B cell (primary cell): ENCODE measurements around the gene ATP13A1. TPM values are rescaled to one million over a fixed set of nuclear protein-coding genes. Genes with fewer than 3 reads are reported as not detected.
"Not testable (repeated sequence)": the region's sequence is repeated elsewhere in the genome, so short reads cannot be mapped to it uniquely, and the experiment has no call there.

Experiments used
- ATAC-seq: fragments of 200-7000 bp; cut with Tn5 transposase; one replicate; pipeline ENCODE4 v1.10.0; 2021; ENCODE audit warnings: low read depth, mild to moderate bottlenecking, moderate number of reproducible peaks, moderate library complexity
- CTCF ChIA-PET: fragments of 350-600 bp; sonication (Branson Sonifier 250); formaldehyde crosslinking; loops from one replicate; lab custom pipeline; 2021; ENCODE audit warnings: antibody characterized with exemption, inconsistent platforms; lab: Charles Lee
- POLR2A ChIA-PET: fragments of 350-600 bp; sonication (Branson Sonifier 250); formaldehyde crosslinking; loops from one replicate; lab custom pipeline; 2021; ENCODE audit warnings: antibody characterized with exemption; lab: Charles Lee
- DNase-seq: peaks from one replicate; pipeline ENCODE4 v3.0.0; 2013
- H2AFZ ChIP-seq: 2 replicates; pipeline ENCODE4 v1.6.1; 2012; ENCODE audit warnings: mild to moderate bottlenecking, low read depth, low read length; ENCODE audit not compliant: insufficient read depth, poor library complexity, severe bottlenecking
- H3K27ac ChIP-seq, 2 donors: 1 replicate in 1 of 2; 2 replicates in 1 of 2; pipeline ENCODE4 v1.5.1; 2012 to 2013; ENCODE audit warnings: low read length in 2 of 2, mild to moderate bottlenecking in 2 of 2, moderate library complexity in 1 of 2
- H3K27me3 ChIP-seq, 4 experiments: fragments of 200-600 bp in 1 of 4; sonication (generic) in 1 of 4; replicated peaks in 1 of 4; 1 replicate in 2 of 4; 2 replicates in 2 of 4; pipeline versions ENCODE4 v1.6.1 to v1.7.0; 2013 to 2016; ENCODE audit warnings: low read length in 3 of 4, mild to moderate bottlenecking in 2 of 4, mixed read lengths in 1 of 4, moderate library complexity in 1 of 4; ENCODE audit not compliant: insufficient read depth in 4 of 4, control insufficient read depth in 3 of 4; ENCODE audit errors: control extremely low read depth in 1 of 4
- H3K36me3 ChIP-seq, 2 experiments: replicated peaks in 1 of 2; 1 replicate in 1 of 2; 2 replicates in 1 of 2; pipeline versions ENCODE4 v1.6.1 to v1.7.1; 2013; ENCODE audit warnings: low read length in 1 of 2; ENCODE audit not compliant: insufficient read depth in 2 of 2, control insufficient read depth in 1 of 2; ENCODE audit errors: control extremely low read depth in 1 of 2, extremely low read depth in 1 of 2
- H3K4me1 ChIP-seq, 2 donors: fragments of 200-600 bp in 1 of 2; sonication (generic) in 1 of 2; 1 replicate in 1 of 2; 2 replicates in 1 of 2; pipeline versions ENCODE4 v1.5.1 to v1.6.1; 2013 to 2017; ENCODE audit warnings: low read length in 2 of 2; ENCODE audit not compliant: control insufficient read depth in 2 of 2, insufficient read depth in 2 of 2
- H3K4me2 ChIP-seq: replicated peaks from 2 replicates; pipeline ENCODE3; 2012; ENCODE audit warnings: mild to moderate bottlenecking, low read depth, low read length; ENCODE audit not compliant: poor library complexity, severe bottlenecking
- H3K4me3 ChIP-seq, 5 experiments: fragments of 200-600 bp in 1 of 5; sonication (generic) in 1 of 5; 1 replicate in 3 of 5; 2 replicates in 2 of 5; pipeline versions ENCODE4 v1.5.1 to v1.7.0; 2011 to 2016; ENCODE audit warnings: low read length in 4 of 5, mild to moderate bottlenecking in 4 of 5, low read depth in 2 of 5, control low read depth in 1 of 5, moderate library complexity in 1 of 5; ENCODE audit not compliant: insufficient read depth in 1 of 5; ENCODE audit errors: control extremely low read depth in 1 of 5, extremely low read depth in 1 of 5
- H3K79me2 ChIP-seq: fragments of 200-600 bp; sonication (generic); one replicate; pipeline ENCODE4 v1.6.0; 2016; ENCODE audit warnings: low read length; ENCODE audit not compliant: control insufficient read depth, insufficient read depth
- H3K9ac ChIP-seq: fragments of 200-600 bp; sonication (generic); 2 replicates; pipeline ENCODE4 v1.6.1; 2017; ENCODE audit warnings: mild to moderate bottlenecking, low read length, moderate library complexity
- H3K9me3 ChIP-seq, 3 donors: one replicate each; pipeline versions ENCODE4 v1.6.1 to v1.7.1; 2013; ENCODE audit warnings: low read length in 2 of 3; ENCODE audit not compliant: control insufficient read depth in 2 of 3, insufficient read depth in 1 of 3; ENCODE audit errors: control extremely low read depth in 1 of 3
- H4K20me1 ChIP-seq: 2 replicates; pipeline ENCODE4 v1.6.0; 2012; ENCODE audit warnings: mild to moderate bottlenecking, low read length; ENCODE audit not compliant: insufficient read depth, control insufficient read depth, poor library complexity, severe bottlenecking
- H3K27ac Mint-ChIP-seq: one replicate; pipeline ENCODE4 v1.8.0; 2021; ENCODE audit warnings: mixed read lengths
- H3K27me3 Mint-ChIP-seq: one replicate; pipeline ENCODE4 v1.8.0; 2021; ENCODE audit warnings: mixed read lengths
- H3K4me1 Mint-ChIP-seq: one replicate; pipeline ENCODE4 v1.8.0; 2021; ENCODE audit warnings: mixed read lengths
- H3K4me3 Mint-ChIP-seq: one replicate; pipeline ENCODE4 v1.8.0; 2021; ENCODE audit warnings: mixed read lengths
- H3K9me3 Mint-ChIP-seq: one replicate; pipeline ENCODE4 v1.8.0; 2022; ENCODE audit warnings: mixed read lengths; ENCODE audit not compliant: insufficient read depth
- EZH2 ChIP-seq: IDR thresholded peaks from 2 replicates; pipeline ENCODE4 v1.6.1; 2012; ENCODE audit warnings: borderline replicate concordance, low read depth, mild to moderate bottlenecking, moderate library complexity, low read length; ENCODE audit not compliant: insufficient read depth, poor library complexity, severe bottlenecking
- WGBS: methylation state at CpG from one replicate; pipeline ENCODE4 v1.1.5; 2013; ENCODE audit warnings: missing lambda C conversion rate; ENCODE audit not compliant: insufficient coverage; 5-methylcytosine and 5-hydroxymethylcytosine counted together
- intact Hi-C: fragments of 100-400 bp; cut with micrococcal nuclease; formaldehyde crosslinking; loops from one replicate; pipeline ENCODE4 v1.10.0; 2022
- polyA plus RNA-seq: library from polyadenylated mRNA; depleted of rRNA; stranded (reverse); fragments of >200 nt; gene quantifications from 2 replicates; pipeline ENCODE4 v1.2.3, GENCODE V29; 2012
- total RNA-seq, 2 donors: library from RNA; stranded (reverse); fragments of 120-200 nt in 1 of 2; gene quantifications; 1 replicate in 1 of 2; 2 replicates in 1 of 2; pipeline versions ENCODE4 v1.2.3 to v1.2.4, GENCODE V29; 2013 to 2022
- TF ChIP-seq, protein P1 (sequence below): fragments of 200-600 bp; IDR thresholded peaks from one replicate; pipeline ENCODE4 v1.8.0; 2022; ENCODE audit warnings: antibody characterized with exemption, mild to moderate bottlenecking

ATP13A1 gene
- total and polyA plus RNA-seq, 2 donors (not counting 1 experiment from before 2014, with no cell fraction given), result 156 to 277 TPM

GRCh38 chr19:19691683-19692082 lies 28.2 kb upstream of the ATP13A1 start:
- H3K27me3 Mint-ChIP-seq, result no peaks in the 10 kb centered on the region
- ChIA-PET POLR2A (no interaction called here), CTCF (no interaction called here)
- H3K9me3 Mint-ChIP-seq, result peaks cover 2% of the 10 kb centered on the region
- no peak for DNase-seq
- Histone ChIP-seq H3K4me3 (no peak overlapping the region), H3K27ac (no peak overlapping the region), H2AFZ (no peak overlapping the region), H3K4me1 (no peaks in the 10 kb centered on the region), H3K9ac (no peak overlapping the region), H3K36me3 (no peaks in the 10 kb centered on the region), H3K9me3 (peaks cover 0 to 15% (median 0%) of the 10 kb centered on the region in 3 donors), H3K4me2 (no peak overlapping the region), H4K20me1 (no peaks in the 10 kb centered on the region), H3K27me3 (no peaks in the 10 kb centered on the region), H3K79me2 (no peaks in the 10 kb centered on the region)
- H3K4me1 Mint-ChIP-seq, result no peaks in the 10 kb centered on the region
- no peak overlapping the region for H3K27ac Mint-ChIP-seq
- no peak overlapping the region for H3K4me3 Mint-ChIP-seq
- 96% methylated on average over 6 of the region's 10 CpGs for WGBS
- no peak for TF ChIP-seq EZH2
- TF ChIP-seq, protein P1, sequence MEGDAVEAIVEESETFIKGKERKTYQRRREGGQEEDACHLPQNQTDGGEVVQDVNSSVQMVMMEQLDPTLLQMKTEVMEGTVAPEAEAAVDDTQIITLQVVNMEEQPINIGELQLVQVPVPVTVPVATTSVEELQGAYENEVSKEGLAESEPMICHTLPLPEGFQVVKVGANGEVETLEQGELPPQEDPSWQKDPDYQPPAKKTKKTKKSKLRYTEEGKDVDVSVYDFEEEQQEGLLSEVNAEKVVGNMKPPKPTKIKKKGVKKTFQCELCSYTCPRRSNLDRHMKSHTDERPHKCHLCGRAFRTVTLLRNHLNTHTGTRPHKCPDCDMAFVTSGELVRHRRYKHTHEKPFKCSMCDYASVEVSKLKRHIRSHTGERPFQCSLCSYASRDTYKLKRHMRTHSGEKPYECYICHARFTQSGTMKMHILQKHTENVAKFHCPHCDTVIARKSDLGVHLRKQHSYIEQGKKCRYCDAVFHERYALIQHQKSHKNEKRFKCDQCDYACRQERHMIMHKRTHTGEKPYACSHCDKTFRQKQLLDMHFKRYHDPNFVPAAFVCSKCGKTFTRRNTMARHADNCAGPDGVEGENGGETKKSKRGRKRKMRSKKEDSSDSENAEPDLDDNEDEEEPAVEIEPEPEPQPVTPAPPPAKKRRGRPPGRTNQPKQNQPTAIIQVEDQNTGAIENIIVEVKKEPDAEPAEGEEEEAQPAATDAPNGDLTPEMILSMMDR, result no peak
- intact Hi-C loops, result no loop called here
- ATAC-seq, result no peak

DNA sequence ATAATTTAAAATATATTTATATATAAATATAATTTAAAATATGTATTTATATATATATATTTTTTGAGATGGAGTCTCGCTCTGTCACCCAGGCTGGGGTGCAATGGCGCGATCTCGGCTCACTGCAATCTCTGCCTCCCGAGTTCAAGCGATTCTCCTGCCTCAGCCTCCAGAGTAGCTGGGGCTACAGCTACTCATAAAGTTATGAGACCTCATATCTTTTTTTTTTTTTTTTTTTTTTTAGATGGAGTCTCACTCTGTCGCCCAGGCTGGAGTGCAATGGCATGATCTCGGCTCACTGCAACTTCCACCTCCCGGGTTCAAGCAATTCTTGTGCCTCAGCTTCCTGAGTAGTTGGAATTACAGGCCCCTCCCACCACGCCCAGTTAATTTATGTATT lies 25.5 kb upstream of the ATP13A1 start:
- H2AFZ ChIP-seq, intact Hi-C loops, H3K27me3 ChIP-seq, H3K9ac ChIP-seq, H3K79me2 ChIP-seq, H3K9me3 Mint-ChIP-seq, H3K4me3 ChIP-seq, H3K36me3 ChIP-seq, H3K27me3 Mint-ChIP-seq, ATAC-seq, H3K4me2 ChIP-seq, H3K4me1 ChIP-seq, POLR2A ChIA-PET, CTCF ChIA-PET, H3K4me3 Mint-ChIP-seq, H4K20me1 ChIP-seq, H3K27ac ChIP-seq, DNase-seq, H3K27ac Mint-ChIP-seq, H3K4me1 Mint-ChIP-seq: not testable (repeated sequence)
- peaks cover 0 to 34% (median 1%) of the 10 kb centered on the region in 3 donors for H3K9me3 ChIP-seq
- WGBS, result 100% methylated on average over 2 of the region's 10 CpGs
